Measurements from ENCODE around the gene MEF2D.

Gene MEF2D

DNA sequence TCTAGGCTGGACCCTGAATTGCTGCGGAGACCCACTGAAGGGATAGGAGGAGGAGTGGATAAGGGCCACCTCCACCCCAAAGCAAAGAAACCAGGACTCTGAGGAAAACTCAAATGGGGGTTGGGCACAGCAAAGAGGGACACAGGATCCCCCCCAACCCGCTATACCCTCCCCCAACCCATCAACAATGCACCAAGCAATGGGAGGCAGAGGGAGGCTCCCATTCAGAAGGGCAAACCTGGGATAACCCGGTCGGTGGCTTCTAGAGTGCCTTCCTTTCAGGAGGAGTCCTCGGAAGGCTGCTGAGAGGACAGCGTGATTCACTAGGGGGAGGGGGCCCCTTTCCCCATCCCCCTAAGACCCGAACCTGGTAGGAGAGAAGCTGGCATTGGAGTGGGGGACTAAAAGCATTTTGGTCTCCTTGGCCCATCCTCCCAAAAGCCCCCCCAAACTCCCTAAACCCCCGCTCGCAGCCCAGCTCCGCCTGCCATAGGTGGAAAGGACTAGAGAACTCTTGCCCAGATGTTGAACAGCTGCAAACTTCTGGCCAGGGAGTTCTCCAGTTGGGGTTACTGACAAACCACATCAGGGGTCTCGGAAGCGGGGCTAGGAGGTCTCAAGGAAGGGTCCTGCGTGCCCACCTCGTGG lies 1.3 kb downstream of the MEF2D start:
- no peak for DNase-seq

DNA sequence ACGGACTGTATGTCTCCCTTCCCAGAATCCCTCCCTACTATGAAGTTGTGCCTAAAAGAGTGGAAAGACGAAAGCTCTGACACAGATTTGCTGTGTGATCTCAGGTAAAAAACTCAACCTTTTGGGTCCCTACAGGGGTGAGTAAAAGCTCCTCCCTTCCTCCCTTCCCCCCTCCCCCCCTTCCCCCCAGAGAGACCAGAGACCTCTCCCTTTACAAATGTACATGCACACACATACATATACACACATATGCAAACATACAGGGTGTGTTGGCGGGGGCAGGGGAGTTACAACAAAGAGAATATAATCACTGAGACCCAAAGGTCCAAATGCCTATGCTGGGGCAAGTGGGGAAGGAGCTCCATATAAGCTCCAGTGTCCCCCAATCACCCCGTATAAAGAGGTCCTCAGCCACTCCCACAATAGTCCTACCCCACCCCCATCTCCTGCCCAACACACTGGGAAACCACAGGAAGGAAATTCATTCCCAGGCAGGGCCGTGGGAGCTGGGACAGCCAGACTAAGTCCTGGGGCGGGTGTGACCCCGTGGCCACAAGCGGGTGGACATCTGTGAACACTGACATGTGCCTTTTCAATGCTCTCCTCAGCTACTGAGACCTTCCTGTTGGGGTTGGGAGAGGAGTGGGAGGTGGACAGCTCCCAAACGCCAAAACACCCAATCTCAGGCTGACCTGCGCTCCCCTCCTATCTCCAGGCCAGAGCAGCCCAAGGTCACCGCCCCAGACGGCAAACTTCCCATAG lies 2.0 kb downstream of the MEF2D start:
- no peak for DNase-seq

GRCh38 chr1:156497743-156498431 lies 2.7 kb downstream of the MEF2D start:
- DNase-seq, result no peak

- DNase-seq, result no peak
These were observed 3.4 kb downstream of the MEF2D start for GRCh38 chr1:156497078-156497742.

DNA sequence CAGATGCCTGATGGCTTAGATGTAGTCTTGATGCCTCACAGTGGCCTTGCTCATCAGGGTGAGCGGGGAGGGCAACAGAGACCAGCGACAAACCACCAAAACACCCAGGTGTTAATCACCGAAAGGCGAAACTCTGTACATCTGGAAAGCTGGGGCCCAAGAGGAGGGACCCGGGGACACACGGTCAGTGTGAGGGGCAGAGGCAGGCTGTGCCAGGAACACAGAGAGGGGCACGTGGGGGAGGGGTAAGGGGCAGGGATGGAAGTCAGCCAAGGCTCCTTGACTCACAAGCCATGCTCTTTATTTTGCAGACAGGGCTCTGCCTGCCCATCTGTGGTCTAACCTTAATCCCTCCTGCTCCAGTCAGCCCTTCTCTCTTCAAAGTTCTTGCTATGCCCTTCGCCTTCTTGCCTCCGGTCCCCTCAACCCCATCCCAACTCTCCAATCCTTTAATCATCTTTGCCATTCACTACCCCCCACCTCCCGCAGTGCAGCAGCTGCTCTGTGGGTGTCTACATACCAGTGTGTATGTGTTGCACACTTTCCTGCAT lies 4.3 kb downstream of the MEF2D start:
- no peak for DNase-seq

DNA sequence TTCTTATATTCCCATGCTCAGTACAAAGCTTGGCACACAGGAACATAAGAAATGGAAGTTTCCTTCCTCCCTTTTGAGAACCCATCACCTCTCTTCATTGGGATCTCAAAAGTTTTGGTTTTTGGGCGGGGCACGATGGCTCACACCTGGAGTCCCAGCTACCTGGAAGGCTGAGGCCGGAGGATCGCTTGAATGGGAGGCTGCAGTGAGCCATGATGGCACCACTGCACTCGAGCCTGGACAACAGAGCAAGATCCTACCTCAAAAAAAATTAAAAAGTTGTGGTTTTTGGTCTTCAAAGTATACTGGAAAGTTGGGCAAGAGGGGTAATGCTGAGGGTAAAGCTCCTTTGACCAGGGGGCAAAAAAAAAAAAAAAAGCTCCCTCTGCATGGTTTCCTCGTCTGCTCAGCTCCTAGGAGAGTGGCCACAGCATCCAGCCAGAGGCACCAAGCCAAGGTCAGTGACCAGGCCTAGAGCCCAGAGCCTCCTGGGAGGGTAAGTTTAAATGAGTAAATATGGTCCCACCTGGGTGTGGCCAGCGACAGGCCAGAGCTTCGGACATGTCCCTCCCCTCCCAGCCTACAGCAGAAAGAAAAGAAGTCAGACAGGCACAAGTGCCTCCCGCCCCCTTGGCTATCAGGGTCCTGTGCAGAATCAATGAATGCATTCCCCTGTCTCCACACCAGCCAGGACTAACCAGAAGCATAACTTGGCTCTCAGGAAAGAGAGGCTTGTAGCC lies 5.0 kb downstream of the MEF2D start:
- DNase-seq, result no peak

GRCh38 chr1:156494309-156494895 lies 6.2 kb downstream of the MEF2D start:
- DNase-seq, result no peak

DNA sequence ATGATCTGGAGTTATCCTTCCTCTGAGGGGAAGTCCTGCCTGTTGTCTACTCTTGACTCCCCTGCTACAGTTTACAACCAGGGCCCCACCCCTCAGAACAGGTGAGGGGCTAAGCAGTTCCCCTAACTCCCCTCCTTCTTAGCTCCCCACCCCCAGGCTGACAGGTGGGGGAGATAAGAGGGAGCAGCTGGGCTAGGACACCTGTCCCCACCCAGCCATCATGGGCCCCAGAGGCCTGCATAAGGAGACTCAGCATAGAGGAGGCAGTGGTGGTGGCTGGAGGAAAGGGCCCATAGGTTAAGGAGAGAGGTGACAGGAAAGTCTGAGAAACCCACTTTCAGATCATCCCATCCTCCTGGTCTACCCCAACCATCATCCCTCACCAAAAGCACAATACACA lies 6.8 kb downstream of the MEF2D start:
- no peak for DNase-seq

DNA sequence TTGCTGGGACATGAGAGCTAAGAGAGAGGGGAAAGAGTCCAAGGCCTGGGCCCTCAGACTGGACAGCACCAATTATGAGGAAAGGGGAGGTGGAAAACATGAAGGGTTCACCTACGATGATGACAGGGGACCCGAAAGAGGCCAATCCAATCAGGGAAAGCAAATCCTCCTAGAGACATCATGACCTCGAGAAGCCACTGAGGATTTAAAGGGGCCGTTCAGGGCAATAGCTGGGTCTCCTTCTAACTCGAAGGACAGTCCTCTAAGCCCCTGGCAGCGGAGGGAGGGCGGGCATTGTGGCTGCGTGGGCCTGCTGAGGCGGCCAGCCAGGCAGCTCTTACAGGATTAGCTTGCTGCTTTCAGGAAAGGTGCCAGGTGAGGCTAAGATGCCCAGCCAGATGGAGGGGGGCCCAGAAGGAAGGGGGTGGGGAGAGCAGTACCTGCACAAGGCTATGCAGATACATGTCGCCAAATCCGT lies 7.4 kb downstream of the MEF2D start:
- DNase-seq, result no peak

- DNase-seq, result no peak
These were observed 7.9 kb downstream of the MEF2D start for GRCh38 chr1:156492591-156493080.

DNA sequence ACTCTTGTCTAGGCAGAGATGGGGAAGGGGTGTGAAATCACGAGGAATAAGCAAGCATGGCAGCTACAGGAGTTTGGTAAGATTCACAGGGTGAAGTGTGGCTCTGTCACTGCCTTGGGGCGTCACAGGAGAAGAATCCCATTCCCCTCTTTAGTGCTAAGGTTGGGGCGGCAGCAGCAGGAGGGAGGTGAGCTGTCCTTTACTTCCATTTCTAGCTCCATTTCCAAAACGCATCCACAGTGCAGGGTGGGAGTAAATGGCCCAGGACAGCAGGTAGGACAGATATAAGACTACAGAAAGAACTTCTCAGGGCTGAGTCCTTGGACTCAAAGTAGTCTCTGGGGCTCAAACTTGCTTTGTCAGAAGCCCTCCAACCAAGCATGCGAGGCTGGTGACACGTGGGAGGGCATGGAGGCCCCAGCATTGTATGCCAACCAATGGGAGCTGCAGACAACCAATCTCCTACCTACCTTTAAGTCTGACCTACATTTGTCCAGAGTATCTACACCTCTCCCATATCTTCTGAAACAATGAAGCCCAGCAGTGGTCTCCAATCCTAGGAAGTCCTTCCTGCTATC lies 8.5 kb downstream of the MEF2D start:
- DNase-seq, result no peak

DNA sequence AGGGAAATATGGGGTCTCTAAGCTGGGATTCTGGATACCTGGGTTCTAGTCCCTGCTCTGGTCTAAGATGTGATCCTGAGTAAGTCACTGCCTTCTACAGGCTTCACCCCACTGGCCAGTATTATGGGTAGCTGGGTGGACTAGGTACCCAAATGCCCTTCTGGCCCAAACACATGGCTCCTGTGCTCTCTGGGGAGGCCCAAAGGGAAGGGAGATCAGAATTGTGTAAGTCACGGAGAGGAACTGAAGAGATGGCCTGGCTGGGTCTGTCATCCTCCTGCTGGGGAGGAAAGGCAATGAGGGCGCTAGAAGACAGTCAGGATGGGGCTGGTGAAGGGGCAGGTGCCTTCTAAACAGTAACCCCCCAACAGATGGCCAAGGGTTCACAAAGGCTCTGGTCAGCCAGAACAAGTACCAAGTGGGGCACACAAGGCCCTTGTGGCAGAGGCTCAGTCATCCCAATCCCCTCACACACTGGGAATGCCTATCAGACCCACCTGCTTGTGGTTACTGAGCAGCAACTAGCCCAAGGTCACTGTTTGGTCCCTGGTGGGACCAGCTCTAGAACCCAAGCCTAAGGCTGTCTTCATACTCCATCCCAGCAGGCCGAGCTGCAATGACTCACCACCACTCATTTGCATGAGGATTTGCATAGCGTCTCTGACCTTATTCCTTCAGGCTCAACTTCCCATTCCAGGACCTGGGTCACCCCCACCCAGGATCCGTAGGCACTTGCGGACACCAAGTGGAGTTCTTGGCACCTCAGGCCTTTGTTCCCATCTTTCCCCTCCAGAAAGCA lies 9.2 kb downstream of the MEF2D start:
- no peak for DNase-seq

DNA sequence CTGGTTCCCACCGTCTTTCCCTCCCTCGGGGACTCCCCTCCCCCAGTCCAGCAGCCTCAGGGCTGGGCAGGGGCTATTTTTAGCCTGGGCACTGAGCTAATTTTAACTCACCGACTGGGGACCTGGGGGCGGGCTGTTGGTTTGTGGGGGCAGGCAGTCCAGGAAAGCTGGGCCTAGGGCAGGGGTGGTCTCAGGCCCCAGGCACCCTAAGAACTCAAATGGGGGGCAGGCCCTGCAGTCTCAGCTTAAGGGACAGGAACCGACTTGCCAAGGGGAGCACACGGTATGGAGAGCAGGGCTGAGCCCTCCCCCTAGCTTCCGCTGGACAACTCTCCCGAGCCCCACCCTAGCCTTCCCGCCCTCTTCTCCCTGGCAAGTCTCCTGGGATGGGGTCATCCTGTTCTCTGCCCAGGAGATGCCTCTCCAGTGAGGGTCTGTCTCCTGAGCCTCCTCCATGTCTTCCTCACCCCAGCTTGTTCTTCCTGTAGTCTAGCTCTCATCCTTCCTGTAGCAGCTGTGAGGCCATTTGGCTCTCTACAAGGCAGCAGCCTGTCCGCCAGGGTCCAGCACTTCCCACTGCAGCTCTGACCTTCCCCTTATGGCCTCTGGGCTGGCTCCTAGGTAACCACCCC lies 10.1 kb downstream of the MEF2D start:
- DNase-seq, result no peak

- no peak for DNase-seq
These were observed 10.7 kb downstream of the MEF2D start for GRCh38 chr1:156489935-156490293.

- peak; percentile 24 for DNase-seq
These were observed 11.2 kb downstream of the MEF2D start for GRCh38 chr1:156489166-156489934.

DNA sequence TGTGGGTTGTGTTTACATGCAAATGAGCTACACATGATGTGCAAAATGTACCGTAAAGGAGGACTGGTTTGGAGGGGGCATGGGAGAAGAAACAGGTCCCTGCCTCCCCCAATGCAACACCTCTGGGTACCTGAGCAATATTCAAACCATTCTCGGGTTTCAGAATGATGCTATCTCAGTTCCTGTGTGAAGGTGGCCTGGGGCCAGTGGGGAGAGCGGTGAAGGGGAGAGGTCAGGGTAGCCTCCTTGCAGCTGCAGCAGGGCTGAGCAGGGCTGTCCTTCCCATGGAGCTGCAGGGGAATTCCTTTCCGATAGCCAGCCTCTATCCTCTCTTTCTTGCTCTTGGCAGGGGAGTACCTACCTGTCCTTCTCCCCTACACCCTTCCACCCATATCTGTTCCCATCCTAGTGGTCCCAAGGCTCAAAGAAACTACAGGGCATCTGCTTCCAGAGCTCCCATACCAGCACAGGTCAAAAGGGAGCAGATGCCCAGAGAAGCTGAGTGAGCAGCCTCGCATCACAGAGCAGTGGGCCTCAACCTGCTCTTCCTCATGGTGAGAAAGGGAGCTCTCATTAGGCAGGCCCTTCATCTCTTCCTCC lies 11.9 kb downstream of the MEF2D start:
- DNase-seq, result no peak

DNA sequence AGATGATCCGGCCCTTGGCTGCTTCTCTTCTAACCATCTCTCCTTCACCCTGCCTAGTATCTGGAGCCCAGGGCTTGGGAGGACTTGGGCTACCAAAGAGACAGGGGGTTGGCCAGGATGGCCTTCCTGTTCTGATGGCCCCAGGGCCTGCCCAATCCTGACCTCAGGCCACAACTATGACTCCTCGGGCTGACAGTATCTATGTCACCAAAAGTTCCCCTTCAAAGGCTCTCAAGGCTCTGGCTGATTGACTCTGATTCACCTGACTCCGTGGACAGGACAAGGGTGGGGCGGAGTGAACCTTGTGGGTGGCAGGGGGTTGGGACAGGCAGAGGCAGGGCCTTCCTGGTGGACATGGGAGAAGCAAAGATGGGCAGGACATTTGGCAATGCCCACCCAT lies 12.7 kb downstream of the MEF2D start:
- DNase-seq, result no peak

DNA sequence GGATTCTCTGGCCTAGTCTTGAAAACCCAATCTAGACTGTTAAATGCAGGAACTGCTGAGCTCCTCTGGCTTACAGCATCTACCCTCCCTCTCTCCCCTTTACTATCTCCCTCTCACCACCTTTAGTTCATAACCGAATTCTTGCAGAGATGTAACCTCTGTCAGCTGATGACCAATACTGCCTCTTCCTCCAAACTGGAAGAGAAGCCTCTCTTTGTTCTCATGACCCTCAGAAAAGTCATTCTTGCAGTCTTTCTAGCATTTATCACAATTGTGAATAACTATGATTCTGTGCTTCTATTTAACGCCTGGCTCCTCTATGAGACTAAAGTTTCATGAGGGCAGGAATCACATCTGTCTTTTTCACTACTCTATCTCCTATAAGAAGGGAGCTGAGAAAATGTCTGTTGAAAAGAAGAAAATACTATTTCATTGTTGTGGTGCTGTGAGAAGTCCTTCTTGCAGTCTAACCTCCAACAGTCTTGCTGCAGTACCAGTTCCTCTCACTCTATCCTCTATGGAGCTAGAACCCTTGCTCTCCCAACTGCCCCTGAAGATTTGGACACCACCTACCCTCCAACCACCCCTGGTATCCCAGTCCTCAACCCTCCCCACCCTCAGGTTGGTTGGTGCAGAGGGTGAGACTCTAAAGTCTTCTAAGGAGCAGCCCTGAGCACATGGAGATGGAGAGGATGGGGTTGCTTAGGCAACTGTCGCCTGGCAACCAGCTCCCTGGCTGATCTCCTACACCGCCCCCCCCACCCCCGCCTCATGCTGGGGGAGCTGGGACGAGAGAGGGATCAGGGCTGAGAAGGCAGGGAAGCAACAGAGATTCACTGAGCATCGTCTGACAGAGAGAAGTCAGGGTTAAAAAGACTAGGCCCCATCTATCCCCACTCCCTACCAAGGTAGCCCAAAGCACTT lies 13.9 kb downstream of the MEF2D start:
- DNase-seq, result no peak
